ENCODE data around the gene ELL.

Gene ELL

GRCh38 chr19:18393836-18394235 is 128.0 kb downstream of the ELL start:
- TF ChIP-seq CTCF (IDR thresholded peaks at IDR 0.05; ENCODE audit: control insufficient read depth, extremely low read depth, insufficient read depth): no peak
- no peak overlapping the region for H3K4me3 ChIP-seq (ENCODE audit: low read depth, low read length)
- no peak for DNase-seq (ENCODE audit: low read depth)

DNA sequence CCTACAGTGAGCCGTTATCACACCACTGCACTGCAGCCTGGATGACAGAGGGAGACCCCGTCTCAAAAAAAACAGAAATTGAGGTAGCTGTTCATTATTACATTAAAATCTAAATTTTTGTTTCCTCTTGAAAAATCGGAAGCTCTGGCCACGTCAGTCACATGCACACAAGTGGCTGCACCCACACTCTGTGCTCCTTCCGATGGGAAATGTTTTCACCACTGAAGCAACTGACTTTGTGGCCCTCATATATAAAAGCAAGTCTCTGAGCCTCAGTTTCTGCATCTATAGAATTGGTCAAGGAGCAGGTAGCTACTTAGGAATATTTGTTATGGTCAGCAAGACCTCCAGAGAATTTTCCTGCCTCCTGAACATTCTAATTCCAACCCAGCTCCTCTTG is 128.9 kb downstream of the ELL start:
- H3K4me3 ChIP-seq (ENCODE audit: low read depth, low read length): no peak overlapping the region
- no peak for DNase-seq (ENCODE audit: low read depth)
- no peak for TF ChIP-seq CTCF (IDR thresholded peaks at IDR 0.05; ENCODE audit: control insufficient read depth, extremely low read depth, insufficient read depth)
